Measurements from ENCODE around the gene CDK19.

DNA sequence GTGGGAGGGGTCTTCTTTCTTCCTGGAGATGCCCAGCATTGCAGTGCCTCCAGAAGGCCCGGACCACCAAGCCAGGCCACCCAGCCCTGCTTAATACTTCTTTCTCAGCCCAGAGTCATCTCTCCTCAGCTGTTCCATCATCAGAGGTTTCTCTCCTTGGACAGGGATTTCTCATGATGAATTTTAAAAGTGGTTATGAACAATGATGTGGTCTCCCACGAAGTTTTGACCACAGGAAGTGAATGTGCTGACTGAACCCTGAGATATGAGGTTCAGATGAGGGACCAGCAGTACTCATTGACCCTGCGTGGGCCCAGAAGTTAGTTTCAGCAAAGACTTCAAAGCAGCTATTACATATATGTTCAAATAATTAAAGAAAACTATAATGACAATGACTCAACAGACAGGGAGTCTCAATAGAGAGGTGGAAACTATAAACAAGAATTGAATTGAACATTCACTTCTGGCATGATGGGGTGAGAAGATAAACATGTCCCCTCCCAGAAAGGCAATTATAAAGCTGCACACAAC is 224.4 kb downstream of the CDK19 start:
- no peak for TF ChIP-seq NFE2L1 (CRISPR knock-in tag; IDR thresholded peaks at IDR 0.05; ENCODE audit: borderline replicate concordance)
- no peak for TF ChIP-seq RFX5 (IDR thresholded peaks at IDR 0.05; ENCODE audit: low read depth, low read length)
- TF ChIP-seq EP300 (IDR thresholded peaks at IDR 0.05; ENCODE audit: low read depth in 2 of 2, low read length in 2 of 2): no peak
- no peak for TF ChIP-seq EP300 (CRISPR knock-in tag; IDR thresholded peaks at IDR 0.05; ENCODE audit: borderline replicate concordance)
- no peak for TF ChIP-seq SRSF9 (IDR thresholded peaks at IDR 0.05; ENCODE audit: borderline replicate concordance, insufficient read depth, low read depth, low read length, poor library complexity, severe bottlenecking)
- TF ChIP-seq, protein P1, sequence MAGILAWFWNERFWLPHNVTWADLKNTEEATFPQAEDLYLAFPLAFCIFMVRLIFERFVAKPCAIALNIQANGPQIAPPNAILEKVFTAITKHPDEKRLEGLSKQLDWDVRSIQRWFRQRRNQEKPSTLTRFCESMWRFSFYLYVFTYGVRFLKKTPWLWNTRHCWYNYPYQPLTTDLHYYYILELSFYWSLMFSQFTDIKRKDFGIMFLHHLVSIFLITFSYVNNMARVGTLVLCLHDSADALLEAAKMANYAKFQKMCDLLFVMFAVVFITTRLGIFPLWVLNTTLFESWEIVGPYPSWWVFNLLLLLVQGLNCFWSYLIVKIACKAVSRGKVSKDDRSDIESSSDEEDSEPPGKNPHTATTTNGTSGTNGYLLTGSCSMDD (CRISPR knock-in tag; IDR thresholded peaks at IDR 0.05): no peak

Measured in HepG2 (cell line).